Transverse colon (tissue), 4 donors: ENCODE data around the gene PDILT. TPM values are rescaled to one million over a fixed set of nuclear protein-coding genes. Genes with fewer than 3 reads are reported as not detected.

Experiments used
- DNase-seq: peaks from one replicate; pipeline ENCODE4 v3.0.0-alpha.2; 2019
- H3K27ac ChIP-seq, 4 donors: fragments of 200-600 bp; sonication (generic); 2 replicates each; pipeline ENCODE4 v1.5.1; 2016 to 2018; ENCODE audit warnings: inconsistent platforms in 4 of 4
- H3K27me3 ChIP-seq: fragments of 200-600 bp; sonication (generic); 2 replicates; pipeline ENCODE4 v1.5.1; 2017; ENCODE audit warnings: inconsistent platforms
- H3K36me3 ChIP-seq, 4 donors: fragments of 200-600 bp; sonication (generic); 2 replicates each; pipeline ENCODE4 v1.5.1; 2017 to 2019; ENCODE audit warnings: inconsistent platforms in 4 of 4
- H3K4me1 ChIP-seq, 4 donors: fragments of 200-600 bp; sonication (generic); 2 replicates each; pipeline ENCODE4 v1.5.1; 2017 to 2020; ENCODE audit warnings: inconsistent platforms in 4 of 4
- H3K4me3 ChIP-seq, 4 donors: fragments of 200-600 bp; sonication (generic); 1 replicate in 1 of 4; 2 replicates in 3 of 4; pipeline versions ENCODE4 v1.5.1 to v1.6.1; 2017 to 2019; ENCODE audit warnings: inconsistent platforms in 4 of 4
- H3K9me3 ChIP-seq, 2 donors: fragments of 200-600 bp; sonication (generic); 2 replicates each; pipeline ENCODE4 v1.5.1; 2017 to 2019; ENCODE audit warnings: inconsistent platforms in 2 of 2
- CTCF ChIP-seq, 5 experiments: fragments of 200-600 bp in 3 of 5; fragments of 450-650 bp in 2 of 5; sonication (generic) in 3 of 5; IDR thresholded peaks; 1 replicate in 2 of 5; 2 replicates in 3 of 5; pipeline ENCODE4 v1.5.1; 2016 to 2017; ENCODE audit warnings: antibody characterized with exemption in 5 of 5, inconsistent platforms in 3 of 5, mild to moderate bottlenecking in 2 of 5, moderate library complexity in 1 of 5
- EP300 ChIP-seq: sonication (generic); formaldehyde crosslinking; IDR thresholded peaks from one replicate; pipeline ENCODE4 v1.6.1; 2017; ENCODE audit warnings: antibody characterized with exemption, low read depth
- POLR2A ChIP-seq: fragments of 450-650 bp; IDR thresholded peaks from one replicate; pipeline ENCODE4 v1.6.1; 2016; ENCODE audit warnings: antibody characterized with exemption, mild to moderate bottlenecking, moderate library complexity
- POLR2AphosphoS5 ChIP-seq, 3 donors: sonication (generic); formaldehyde crosslinking; IDR thresholded peaks; one replicate each; pipeline ENCODE4 v1.6.1; 2016; ENCODE audit warnings: antibody characterized with exemption in 3 of 3
- WGBS, 2 donors: methylation state at CpG; one replicate each; pipeline ENCODE4 v1.1.5; 2018; ENCODE audit warnings: low coverage in 1 of 2; 5-methylcytosine and 5-hydroxymethylcytosine counted together
- in situ Hi-C, 4 donors: fragments of 200-750 bp; cut with MboI; loops; one replicate each; pipeline versions ENCODE4 v1.15.0 to v1.15.1; 2017; ENCODE audit warnings: low sequenced_read_pairs in 3 of 4, low pct_ligation_motif_present in 1 of 4, low pct_unique_long_range_greater_than_20kb in 1 of 4
- intact Hi-C: fragments of 100-400 bp; cut with DNase I; formaldehyde crosslinking; loops from one replicate; pipeline ENCODE4 v1.15.1; 2023; ENCODE audit warnings: low total_unique reads
- total RNA-seq, 4 donors: library from RNA; depleted of rRNA; stranded (reverse); fragments of >200 nt; gene quantifications; one replicate each; pipeline ENCODE4 v1.1.0, GENCODE V29; 2016

Gene PDILT
- total RNA-seq, 4 donors from 2014 or later = not detected

- DNase-seq = no peak
- in situ Hi-C loops = no loop called here
- no peaks in the 10 kb centered on the region for H3K4me1 ChIP-seq
- intact Hi-C loops = no loop called here
- H3K36me3 ChIP-seq = no peaks in the 10 kb centered on the region
- TF ChIP-seq POLR2AphosphoS5 (IDR thresholded peaks at IDR 0.05) (no peak), EP300 (no peak), CTCF (IDR thresholded peaks at IDR 0.05) (peak in 1 of 5 experiments; percentile 14)
- H3K9me3 ChIP-seq = no peaks in the 10 kb centered on the region
- 52% methylated on average over 56 of the region's 77 CpGs; no CpG with 5 or more reads in 1 of the 2 donors for WGBS, 2 donors
- H3K27me3 ChIP-seq = peaks cover 10% of the 10 kb centered on the region
- H3K27ac ChIP-seq = no peak overlapping the region
- H3K4me3 ChIP-seq = peak overlapping the region in 1 of 4 donors; percentile 9
Measured at GRCh38 chr16:20348365-20349185, 56.0 kb downstream of the PDILT start.

GRCh38 chr16:20347666-20348364, 56.7 kb downstream of the PDILT start:
- in situ Hi-C loops = no loop called here
- no peaks in the 10 kb centered on the region for H3K36me3 ChIP-seq
- intact Hi-C loops = no loop called here
- 74% methylated on average over 12 of the region's 12 CpGs; no CpG with 5 or more reads in 1 of the 2 donors for WGBS, 2 donors
- no peaks in the 10 kb centered on the region for H3K4me1 ChIP-seq
- TF ChIP-seq EP300 (no peak), POLR2A (no peak)
- H3K4me3 ChIP-seq = no peak overlapping the region
- peaks cover 10% of the 10 kb centered on the region for H3K27me3 ChIP-seq
- H3K27ac ChIP-seq = no peak overlapping the region
- no peak for DNase-seq
- no peaks in the 10 kb centered on the region for H3K9me3 ChIP-seq

GRCh38 chr16:20344611-20345010, 59.9 kb downstream of the PDILT start:
- H3K36me3 ChIP-seq = no peaks in the 10 kb centered on the region
- no peaks in the 10 kb centered on the region for H3K4me1 ChIP-seq
- 64 to 76% methylated on average over 4 to 5 of the region's 5 CpGs for WGBS, 2 donors
- TF ChIP-seq POLR2AphosphoS5 (IDR thresholded peaks at IDR 0.05) (no peak), CTCF (IDR thresholded peaks at IDR 0.05) (no peak), EP300 (no peak), POLR2A (no peak)
- in situ Hi-C loops (no loop called here), intact Hi-C loops (no loop called here)
- no peaks in the 10 kb centered on the region for H3K9me3 ChIP-seq
- H3K4me3 ChIP-seq = no peak overlapping the region
- no peak for DNase-seq
- H3K27me3 ChIP-seq = peaks cover 9% of the 10 kb centered on the region
- no peak overlapping the region for H3K27ac ChIP-seq

- in situ Hi-C loops = no loop called here
Measured at GRCh38 chr16:20339744-20340143, 64.8 kb downstream of the PDILT start.

More at GRCh38 chr16:20339744-20340143, 64.8 kb downstream of the PDILT start:
- no peaks in the 10 kb centered on the region for H3K4me1 ChIP-seq
- H3K27ac ChIP-seq = no peak overlapping the region
- no peak for DNase-seq
- no peaks in the 10 kb centered on the region for H3K36me3 ChIP-seq
- H3K27me3 ChIP-seq = no peaks in the 10 kb centered on the region
- TF ChIP-seq EP300 (no peak), POLR2AphosphoS5 (IDR thresholded peaks at IDR 0.05) (no peak), POLR2A (no peak), CTCF (IDR thresholded peaks at IDR 0.05) (no peak)
- intact Hi-C loops = no loop called here
- H3K9me3 ChIP-seq = no peaks in the 10 kb centered on the region
- H3K4me3 ChIP-seq = no peak overlapping the region
- WGBS, 2 donors = 86 to 90% methylated on average over 3 of the region's 3 CpGs
